Esophagus squamous epithelium (tissue), 4 donors: Measurements from ENCODE around the gene SASH3.

Source experiments
- CTCF ChIP-seq, 6 experiments: fragments of 450-650 bp in 4 of 6; fragments of 200-600 bp in 2 of 6; sonication (generic) in 2 of 6; IDR thresholded peaks; one replicate each; pipeline ENCODE4 v1.5.1; 2016 to 2019; ENCODE audit warnings: antibody characterized with exemption in 6 of 6, mild to moderate bottlenecking in 4 of 6, moderate library complexity in 4 of 6
- POLR2A ChIP-seq, 4 donors: fragments of 450-650 bp; IDR thresholded peaks; one replicate each; pipeline ENCODE4 v1.6.1; 2017; ENCODE audit warnings: antibody characterized with exemption in 4 of 4, mild to moderate bottlenecking in 4 of 4, moderate library complexity in 3 of 4

GRCh38 chrX:129790146-129790545, 10.4 kb downstream of the SASH3 start:
- TF ChIP-seq CTCF (IDR thresholded peaks at IDR 0.05) (no peak), POLR2A (IDR thresholded peaks at IDR 0.05) (no peak)
